H1 (cell line): ENCODE measurements around the gene CIITA.
"Not testable (repeated sequence)": the region's sequence is repeated elsewhere in the genome, so short reads cannot be mapped to it uniquely, and the experiment has no call there.

ENCODE experiments used
- ASH2L ChIP-seq: fragments of 200-600, 300-600 bp; sonication (generic); IDR thresholded peaks from one replicate; pipeline ENCODE4 v1.7.1; 2017; ENCODE audit warnings: low read length
- BACH1 ChIP-seq: IDR thresholded peaks from 2 replicates; pipeline ENCODE4 v1.6.1; 2012; ENCODE audit warnings: low read length, improper control_type of control experiment
- CBX8 ChIP-seq: fragments of 300-800, 300-1000 bp; sonication (generic); IDR thresholded peaks from 2 replicates; pipeline ENCODE4 v1.7.1; 2016; ENCODE audit warnings: low read depth, low read length, borderline replicate concordance
- CHD2 ChIP-seq: IDR thresholded peaks from 2 replicates; pipeline ENCODE4 v1.6.1; 2012; ENCODE audit warnings: low read length, improper control_type of control experiment
- JUN ChIP-seq: IDR thresholded peaks from 2 replicates; pipeline ENCODE4 v1.6.1; 2011; ENCODE audit warnings: low read depth, mild to moderate bottlenecking, improper control_type of control experiment, low read length
- JUND ChIP-seq: IDR thresholded peaks from 2 replicates; pipeline ENCODE4 v1.6.1; 2011; ENCODE audit warnings: mild to moderate bottlenecking, improper control_type of control experiment, low read length
- POLR2A ChIP-seq, 2 experiments: IDR thresholded peaks; 1 replicate in 1 of 2; 2 replicates in 1 of 2; pipeline ENCODE4 v1.6.1; 2011; ENCODE audit warnings: low read depth in 2 of 2, low read length in 2 of 2, mild to moderate bottlenecking in 2 of 2; ENCODE audit errors: control extremely low read depth in 1 of 2
- POLR2AphosphoS5 ChIP-seq: IDR thresholded peaks from 2 replicates; pipeline ENCODE4 v1.6.1; 2011; ENCODE audit warnings: low read depth, low read length
- RNF2 ChIP-seq: fragments of 200-900, 300-1000 bp; sonication (generic); IDR thresholded peaks from 2 replicates; pipeline ENCODE4 v1.7.1; 2016; ENCODE audit warnings: borderline replicate concordance, low read depth, mild to moderate bottlenecking, antibody characterized with exemption, low read length; ENCODE audit not compliant: poor library complexity, severe bottlenecking; ENCODE audit errors: missing control alignments
- SP2 ChIP-seq: IDR thresholded peaks from 2 replicates; pipeline ENCODE4 v1.6.1; 2012; ENCODE audit warnings: mild to moderate bottlenecking, low read length, inconsistent platforms
- YY1 ChIP-seq: IDR thresholded peaks from 2 replicates; pipeline ENCODE4 v1.6.1; 2011; ENCODE audit warnings: low read depth, mild to moderate bottlenecking, low read length
- TF ChIP-seq, protein P1 (sequence below): IDR thresholded peaks from 2 replicates; pipeline ENCODE4 v1.6.1; 2012; ENCODE audit warnings: low read length, inconsistent platforms
- TF ChIP-seq, protein P2 (sequence below), 3 experiments: IDR thresholded peaks; 1 replicate in 2 of 3; 2 replicates in 1 of 3; pipeline versions ENCODE4 v1.5.1 to v1.6.1; 2011; ENCODE audit warnings: low read length in 3 of 3, mild to moderate bottlenecking in 3 of 3, inconsistent platforms in 2 of 3, low read depth in 1 of 3, moderate library complexity in 1 of 3; ENCODE audit not compliant: insufficient read depth in 1 of 3; ENCODE audit errors: control extremely low read depth in 1 of 3

DNA sequence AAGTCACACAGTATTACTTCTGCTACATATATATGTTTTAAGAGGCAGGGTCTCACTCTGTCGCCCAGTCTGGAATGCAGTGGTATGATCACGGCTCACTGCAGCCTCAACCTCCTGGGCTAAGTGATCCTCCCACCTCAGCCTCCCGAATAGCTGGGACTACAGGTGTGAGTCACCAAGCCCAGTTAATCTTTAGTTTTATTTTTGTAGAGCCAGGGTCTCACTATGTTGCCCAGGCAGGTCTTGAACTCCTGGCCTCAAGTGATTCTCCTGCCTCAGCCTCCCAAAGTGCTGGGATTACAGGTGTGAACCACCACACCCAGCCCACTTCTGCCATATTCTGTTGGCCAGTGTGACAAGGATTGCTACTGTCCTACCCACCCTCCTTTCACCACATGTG is 48.3 kb downstream of the CIITA start:
- TF ChIP-seq, protein P1, sequence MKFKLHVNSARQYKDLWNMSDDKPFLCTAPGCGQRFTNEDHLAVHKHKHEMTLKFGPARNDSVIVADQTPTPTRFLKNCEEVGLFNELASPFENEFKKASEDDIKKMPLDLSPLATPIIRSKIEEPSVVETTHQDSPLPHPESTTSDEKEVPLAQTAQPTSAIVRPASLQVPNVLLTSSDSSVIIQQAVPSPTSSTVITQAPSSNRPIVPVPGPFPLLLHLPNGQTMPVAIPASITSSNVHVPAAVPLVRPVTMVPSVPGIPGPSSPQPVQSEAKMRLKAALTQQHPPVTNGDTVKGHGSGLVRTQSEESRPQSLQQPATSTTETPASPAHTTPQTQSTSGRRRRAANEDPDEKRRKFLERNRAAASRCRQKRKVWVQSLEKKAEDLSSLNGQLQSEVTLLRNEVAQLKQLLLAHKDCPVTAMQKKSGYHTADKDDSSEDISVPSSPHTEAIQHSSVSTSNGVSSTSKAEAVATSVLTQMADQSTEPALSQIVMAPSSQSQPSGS = not testable (repeated sequence)
- TF ChIP-seq JUN; SP2; YY1; POLR2A (IDR thresholded peaks at IDR 0.05; ENCODE audit: control extremely low read depth in 1 of 2, low read depth in 2 of 2, low read length in 2 of 2); CBX8; JUND; CHD2; BACH1; ASH2L; POLR2AphosphoS5; RNF2: not testable (repeated sequence)
- TF ChIP-seq, protein P2, sequence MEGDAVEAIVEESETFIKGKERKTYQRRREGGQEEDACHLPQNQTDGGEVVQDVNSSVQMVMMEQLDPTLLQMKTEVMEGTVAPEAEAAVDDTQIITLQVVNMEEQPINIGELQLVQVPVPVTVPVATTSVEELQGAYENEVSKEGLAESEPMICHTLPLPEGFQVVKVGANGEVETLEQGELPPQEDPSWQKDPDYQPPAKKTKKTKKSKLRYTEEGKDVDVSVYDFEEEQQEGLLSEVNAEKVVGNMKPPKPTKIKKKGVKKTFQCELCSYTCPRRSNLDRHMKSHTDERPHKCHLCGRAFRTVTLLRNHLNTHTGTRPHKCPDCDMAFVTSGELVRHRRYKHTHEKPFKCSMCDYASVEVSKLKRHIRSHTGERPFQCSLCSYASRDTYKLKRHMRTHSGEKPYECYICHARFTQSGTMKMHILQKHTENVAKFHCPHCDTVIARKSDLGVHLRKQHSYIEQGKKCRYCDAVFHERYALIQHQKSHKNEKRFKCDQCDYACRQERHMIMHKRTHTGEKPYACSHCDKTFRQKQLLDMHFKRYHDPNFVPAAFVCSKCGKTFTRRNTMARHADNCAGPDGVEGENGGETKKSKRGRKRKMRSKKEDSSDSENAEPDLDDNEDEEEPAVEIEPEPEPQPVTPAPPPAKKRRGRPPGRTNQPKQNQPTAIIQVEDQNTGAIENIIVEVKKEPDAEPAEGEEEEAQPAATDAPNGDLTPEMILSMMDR (IDR thresholded peaks at IDR 0.05; ENCODE audit: control extremely low read depth in 1 of 3, insufficient read depth in 1 of 3, low read depth in 1 of 3, low read length in 3 of 3) = not testable (repeated sequence)
